Right lobe of liver (tissue), 6 donors: ENCODE measurements around the gene NRXN3. TPM values are rescaled to one million over a fixed set of nuclear protein-coding genes. Genes with fewer than 3 reads are reported as not detected.

Source experiments
- ATAC-seq, 4 donors: fragments of 200-7000 bp; cut with Tn5 transposase; one replicate each; pipeline ENCODE4 v1.9.1; 2020; ENCODE audit warnings: mild to moderate bottlenecking in 4 of 4, moderate library complexity in 4 of 4
- DNase-seq, 3 donors: peaks; one replicate each; pipeline ENCODE4 v3.0.0-alpha.2; 2020
- H3K27ac ChIP-seq, 3 donors: fragments of 200-600 bp; one replicate each; pipeline ENCODE4 v1.8.0; 2022
- H3K27me3 ChIP-seq, 2 donors: fragments of 200-600 bp; one replicate each; pipeline ENCODE4 v1.8.0; 2022
- H3K36me3 ChIP-seq, 4 donors: fragments of 200-600 bp; sonication (generic) in 1 of 4; one replicate each; pipeline versions ENCODE4 v1.5.1 to v1.8.0; 2017 to 2022; ENCODE audit warnings: control low read depth in 1 of 4
- H3K4me1 ChIP-seq, 4 donors: fragments of 200-600 bp; sonication (generic) in 1 of 4; one replicate each; pipeline versions ENCODE4 v1.5.1 to v1.8.0; 2017 to 2022; ENCODE audit warnings: control low read depth in 1 of 4
- H3K4me3 ChIP-seq, 3 donors: fragments of 200-600 bp; one replicate each; pipeline ENCODE4 v1.8.0; 2022
- H3K9me3 ChIP-seq, 4 donors: fragments of 200-600 bp; sonication (generic) in 1 of 4; one replicate each; pipeline versions ENCODE4 v1.5.1 to v1.8.0; 2017 to 2022; ENCODE audit warnings: control low read depth in 1 of 4
- POLR2A ChIP-seq: fragments of 450-650 bp; IDR thresholded peaks from one replicate; pipeline ENCODE4 v1.6.1; 2017; ENCODE audit warnings: antibody characterized with exemption, mild to moderate bottlenecking
- WGBS: methylation state at CpG from one replicate; pipeline ENCODE4 v1.1.6; 2018; ENCODE audit warnings: low coverage, low lambda C conversion rate; ENCODE audit not compliant: insufficient coverage; ENCODE audit errors: missing lambda C conversion rate; 5-methylcytosine and 5-hydroxymethylcytosine counted together
- intact Hi-C, 2 donors: fragments of 100-400 bp; cut with DNase I; formaldehyde crosslinking; loops; one replicate each; pipeline versions ENCODE4 v1.11.2 to v1.14.1; 2022
- total RNA-seq, 6 experiments: library from RNA; depleted of rRNA in 2 of 6; stranded (reverse); fragments of >200 nt in 2 of 6; fragmentation: NEBNext Ultra II Directional in 3 of 6; extraction: Animal tissue kit (Norgen Biotek cat#: 25700) in 3 of 6; gene quantifications; one replicate each; pipeline versions ENCODE4 v1.1.0 to v1.2.4, GENCODE V29; 2016 to 2023
- TF ChIP-seq, protein P1 (sequence below), 4 donors: fragments of 200-600 bp in 3 of 4; fragments of 450-650 bp in 1 of 4; IDR thresholded peaks; one replicate each; pipeline versions ENCODE4 v1.5.1 to v1.8.0; 2016 to 2022; ENCODE audit warnings: antibody characterized with exemption in 4 of 4, mild to moderate bottlenecking in 2 of 4
- donor health status: DM: no; HTN: yes; CAD: no.
- donor health status: DM: no; HTN: no; CAD: no.
- donor health status: DM: no; HTN: no; CAD: no.
- donor health status: DM: no; HTN: yes; CAD: no.
- donor health status: DM: no; HTN: yes; CAD: no.

NRXN3 gene
- total RNA-seq, 6 experiments from 2014 or later = 0.06 to 0.51 (median 0.23) TPM; not detected in 1

DNA sequence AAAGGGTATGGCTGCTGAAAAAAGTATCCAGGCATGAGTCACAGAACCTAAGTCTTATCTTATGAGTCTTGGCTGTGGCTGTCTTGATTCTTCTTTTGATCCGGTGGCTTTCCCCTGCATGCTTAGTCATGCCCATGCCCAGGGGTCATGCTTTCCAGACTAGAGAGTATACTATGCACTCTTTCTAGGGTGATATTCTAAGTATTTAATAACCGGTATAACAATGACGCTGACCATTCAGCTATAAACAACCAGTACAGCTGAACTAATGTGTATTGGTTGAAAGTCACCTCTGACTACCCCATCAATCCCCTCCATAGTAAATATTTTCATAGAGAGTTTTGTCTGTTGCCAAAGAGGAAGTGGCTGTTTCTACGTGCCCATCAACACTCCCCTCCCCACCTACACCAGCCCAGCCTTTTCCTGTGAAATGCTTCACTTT is 34.7 kb upstream of the NRXN3 start:
- H3K4me1 ChIP-seq = no peaks in the 10 kb centered on the region
- no peak for TF ChIP-seq POLR2A
- TF ChIP-seq, protein P1, sequence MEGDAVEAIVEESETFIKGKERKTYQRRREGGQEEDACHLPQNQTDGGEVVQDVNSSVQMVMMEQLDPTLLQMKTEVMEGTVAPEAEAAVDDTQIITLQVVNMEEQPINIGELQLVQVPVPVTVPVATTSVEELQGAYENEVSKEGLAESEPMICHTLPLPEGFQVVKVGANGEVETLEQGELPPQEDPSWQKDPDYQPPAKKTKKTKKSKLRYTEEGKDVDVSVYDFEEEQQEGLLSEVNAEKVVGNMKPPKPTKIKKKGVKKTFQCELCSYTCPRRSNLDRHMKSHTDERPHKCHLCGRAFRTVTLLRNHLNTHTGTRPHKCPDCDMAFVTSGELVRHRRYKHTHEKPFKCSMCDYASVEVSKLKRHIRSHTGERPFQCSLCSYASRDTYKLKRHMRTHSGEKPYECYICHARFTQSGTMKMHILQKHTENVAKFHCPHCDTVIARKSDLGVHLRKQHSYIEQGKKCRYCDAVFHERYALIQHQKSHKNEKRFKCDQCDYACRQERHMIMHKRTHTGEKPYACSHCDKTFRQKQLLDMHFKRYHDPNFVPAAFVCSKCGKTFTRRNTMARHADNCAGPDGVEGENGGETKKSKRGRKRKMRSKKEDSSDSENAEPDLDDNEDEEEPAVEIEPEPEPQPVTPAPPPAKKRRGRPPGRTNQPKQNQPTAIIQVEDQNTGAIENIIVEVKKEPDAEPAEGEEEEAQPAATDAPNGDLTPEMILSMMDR (IDR thresholded peaks at IDR 0.05) = no peak
- intact Hi-C loops = no loop called here
- no peaks in the 10 kb centered on the region for H3K9me3 ChIP-seq
- ATAC-seq = no peak
- H3K27me3 ChIP-seq = no peaks in the 10 kb centered on the region
- H3K27ac ChIP-seq = no peak overlapping the region
- no peaks in the 10 kb centered on the region for H3K36me3 ChIP-seq
- WGBS = 24% methylated on average over 3 of the region's 4 CpGs
- H3K4me3 ChIP-seq = no peak overlapping the region
- no peak for DNase-seq

DNA sequence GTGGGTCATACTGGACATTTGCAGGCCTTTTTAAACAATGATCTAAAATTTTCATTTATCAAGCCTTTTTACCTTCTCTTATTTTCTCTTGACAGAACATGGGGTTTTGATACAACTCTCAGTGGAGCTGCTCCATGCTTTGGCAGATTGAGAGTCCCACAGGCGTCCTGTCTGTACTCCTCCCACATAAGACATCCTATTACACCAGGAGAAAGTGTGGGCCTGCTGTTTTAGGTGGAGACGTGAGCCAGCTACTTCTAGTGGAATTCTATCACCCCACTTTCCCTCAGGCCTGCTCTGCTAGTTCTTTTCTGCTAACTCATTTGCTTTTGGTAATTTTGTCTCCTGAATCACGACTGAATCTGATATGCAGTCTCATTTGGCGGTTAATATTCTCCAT is 33.5 kb upstream of the NRXN3 start:
- DNase-seq (no peak), ATAC-seq (no peak)
- Histone ChIP-seq H3K27me3 (no peaks in the 10 kb centered on the region), H3K4me3 (no peak overlapping the region), H3K27ac (no peak overlapping the region), H3K9me3 (no peaks in the 10 kb centered on the region), H3K4me1 (no peaks in the 10 kb centered on the region), H3K36me3 (no peaks in the 10 kb centered on the region)
- intact Hi-C loops = no loop called here
- WGBS = 37% methylated on average over 4 of the region's 4 CpGs
- TF ChIP-seq, protein P1 (IDR thresholded peaks at IDR 0.05) = no peak
- TF ChIP-seq POLR2A = no peak

- WGBS = 17% methylated on average over 1 of the region's 2 CpGs
- TF ChIP-seq, protein P1 (IDR thresholded peaks at IDR 0.05) = no peak
- no peak for TF ChIP-seq POLR2A
- H3K27ac ChIP-seq = no peak overlapping the region
- no peaks in the 10 kb centered on the region for H3K4me1 ChIP-seq
- ATAC-seq = no peak
- intact Hi-C loops = no loop called here
- DNase-seq = no peak
- H3K4me3 ChIP-seq = no peak overlapping the region
- H3K36me3 ChIP-seq = no peaks in the 10 kb centered on the region
- no peaks in the 10 kb centered on the region for H3K27me3 ChIP-seq
- H3K9me3 ChIP-seq = no peaks in the 10 kb centered on the region
Observed at GRCh38 chr14:78141590-78141989, 28.6 kb upstream of the NRXN3 start.

GRCh38 chr14:78142998-78143397 is 27.2 kb upstream of the NRXN3 start:
- WGBS = 55% methylated on average over 5 of the region's 5 CpGs
- Histone ChIP-seq H3K36me3 (no peaks in the 10 kb centered on the region), H3K4me3 (no peak overlapping the region), H3K4me1 (no peaks in the 10 kb centered on the region), H3K9me3 (no peaks in the 10 kb centered on the region), H3K27ac (no peak overlapping the region), H3K27me3 (no peaks in the 10 kb centered on the region)
- ATAC-seq (no peak), DNase-seq (no peak)
- TF ChIP-seq POLR2A = no peak
- TF ChIP-seq, protein P1 (IDR thresholded peaks at IDR 0.05) = no peak
- intact Hi-C loops = no loop called here
